Measurements from ENCODE around the gene ELOVL4. TPM values are rescaled to one million over a fixed set of nuclear protein-coding genes. Genes with fewer than 3 reads are reported as not detected.

Gene ELOVL4
- total and polyA plus RNA-seq, 2 of the 4 experiments (the other 2 are of a cell fraction), result 2.2 to 2.3 TPM

DNA sequence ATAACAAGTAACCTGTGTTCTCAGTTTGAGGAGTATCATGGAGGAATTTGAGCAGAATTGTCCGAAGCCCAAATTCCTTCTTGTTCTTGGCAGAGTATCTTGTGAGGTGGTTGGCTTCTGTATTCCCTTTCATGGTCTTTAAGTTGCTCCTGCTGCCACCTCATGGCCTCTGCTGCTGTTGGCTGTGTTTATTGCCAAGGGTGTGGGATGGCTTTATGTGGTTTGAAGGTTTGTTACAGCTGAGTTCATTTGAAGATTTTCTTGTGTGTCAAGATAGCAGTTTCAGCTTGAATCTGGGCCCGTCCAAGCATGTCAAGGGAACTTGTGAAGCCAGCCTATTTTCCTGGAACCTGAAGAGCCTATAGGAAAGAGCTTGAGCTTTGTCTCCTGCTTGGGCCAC, 36.9 kb upstream of the ELOVL4 start:
- no peaks in the 10 kb centered on the region for H3K4me1 ChIP-seq (ENCODE audit: control insufficient read depth, insufficient read depth, low read length)
- H3K56ac ChIP-seq (ENCODE audit: extremely low read depth, insufficient read depth, low read length), result no peak overlapping the region
- no peak overlapping the region for H2BK120ac ChIP-seq (ENCODE audit: low read depth, low read length)
- intact Hi-C loops (cut with micrococcal nuclease), result no loop called here
- no peak overlapping the region for H4K5ac ChIP-seq (ENCODE audit: low read depth, low read length)
- no peak overlapping the region for H3K14ac ChIP-seq (replicated peaks; ENCODE audit: low read depth, low read length)
- no peak overlapping the region for H2AK9ac ChIP-seq (replicated peaks; ENCODE audit: low read depth, low read length, poor library complexity)
- no peak for TF ChIP-seq CHD1 (IDR thresholded peaks at IDR 0.05; ENCODE audit: low read depth, low read length)
- TF ChIP-seq NFE2L2 (IDR thresholded peaks at IDR 0.05; ENCODE audit: low read depth, low read length), result no peak
- TF ChIP-seq RFX5 (IDR thresholded peaks at IDR 0.05; ENCODE audit: low read depth, low read length), result no peak
- TF ChIP-seq POLR2A (IDR thresholded peaks at IDR 0.05; ENCODE audit: low read depth, low read length), result no peak
- no peak for TF ChIP-seq RCOR1 (IDR thresholded peaks at IDR 0.05; ENCODE audit: insufficient replicate concordance, low read length)
- TF ChIP-seq, protein P1, sequence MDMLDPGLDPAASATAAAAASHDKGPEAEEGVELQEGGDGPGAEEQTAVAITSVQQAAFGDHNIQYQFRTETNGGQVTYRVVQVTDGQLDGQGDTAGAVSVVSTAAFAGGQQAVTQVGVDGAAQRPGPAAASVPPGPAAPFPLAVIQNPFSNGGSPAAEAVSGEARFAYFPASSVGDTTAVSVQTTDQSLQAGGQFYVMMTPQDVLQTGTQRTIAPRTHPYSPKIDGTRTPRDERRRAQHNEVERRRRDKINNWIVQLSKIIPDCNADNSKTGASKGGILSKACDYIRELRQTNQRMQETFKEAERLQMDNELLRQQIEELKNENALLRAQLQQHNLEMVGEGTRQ (IDR thresholded peaks at IDR 0.05; ENCODE audit: low read depth, low read length), result no peak
- no peak for TF ChIP-seq MAZ (IDR thresholded peaks at IDR 0.05; ENCODE audit: borderline replicate concordance, low read depth, low read length)
- TF ChIP-seq MXI1 (IDR thresholded peaks at IDR 0.05; ENCODE audit: borderline replicate concordance, low read depth, low read length), result no peak
- TF ChIP-seq, protein P2, sequence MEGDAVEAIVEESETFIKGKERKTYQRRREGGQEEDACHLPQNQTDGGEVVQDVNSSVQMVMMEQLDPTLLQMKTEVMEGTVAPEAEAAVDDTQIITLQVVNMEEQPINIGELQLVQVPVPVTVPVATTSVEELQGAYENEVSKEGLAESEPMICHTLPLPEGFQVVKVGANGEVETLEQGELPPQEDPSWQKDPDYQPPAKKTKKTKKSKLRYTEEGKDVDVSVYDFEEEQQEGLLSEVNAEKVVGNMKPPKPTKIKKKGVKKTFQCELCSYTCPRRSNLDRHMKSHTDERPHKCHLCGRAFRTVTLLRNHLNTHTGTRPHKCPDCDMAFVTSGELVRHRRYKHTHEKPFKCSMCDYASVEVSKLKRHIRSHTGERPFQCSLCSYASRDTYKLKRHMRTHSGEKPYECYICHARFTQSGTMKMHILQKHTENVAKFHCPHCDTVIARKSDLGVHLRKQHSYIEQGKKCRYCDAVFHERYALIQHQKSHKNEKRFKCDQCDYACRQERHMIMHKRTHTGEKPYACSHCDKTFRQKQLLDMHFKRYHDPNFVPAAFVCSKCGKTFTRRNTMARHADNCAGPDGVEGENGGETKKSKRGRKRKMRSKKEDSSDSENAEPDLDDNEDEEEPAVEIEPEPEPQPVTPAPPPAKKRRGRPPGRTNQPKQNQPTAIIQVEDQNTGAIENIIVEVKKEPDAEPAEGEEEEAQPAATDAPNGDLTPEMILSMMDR (conservative IDR thresholded peaks at IDR 0.05; ENCODE audit: low read depth, low read length), result no peak
- TF ChIP-seq CEBPB (IDR thresholded peaks at IDR 0.05; ENCODE audit: low read depth, low read length), result no peak
- TF ChIP-seq MAFK (IDR thresholded peaks at IDR 0.05; ENCODE audit: low read depth, low read length), result no peak
- TF ChIP-seq SMC3 (IDR thresholded peaks at IDR 0.05; ENCODE audit: low read depth, low read length), result no peak
- no peak for TF ChIP-seq ELK1 (IDR thresholded peaks at IDR 0.05; ENCODE audit: borderline replicate concordance, low read depth, low read length)
- no peak for TF ChIP-seq RAD21 (IDR thresholded peaks at IDR 0.05; ENCODE audit: low read length)
- TF ChIP-seq BHLHE40 (IDR thresholded peaks at IDR 0.05; ENCODE audit: low read depth, low read length), result no peak
- no peak for TF ChIP-seq FOS (IDR thresholded peaks at IDR 0.05; ENCODE audit: low read depth, low read length)
- no peak overlapping the region for H2BK20ac ChIP-seq (ENCODE audit: low read depth, low read length)
- in situ Hi-C loops (cut with MboI; ENCODE audit: low sequenced_read_pairs), result no loop called here
- no peaks in the 10 kb centered on the region for H3K9me1 ChIP-seq (ENCODE audit: insufficient read depth, low read length)
- no peaks in the 10 kb centered on the region for H3K36me3 ChIP-seq (ENCODE audit: control insufficient read depth, insufficient read depth, low read length)
- H3K27ac ChIP-seq (ENCODE audit: insufficient read depth, low read length), result no peak overlapping the region
- H3K4me2 ChIP-seq (ENCODE audit: low read depth, low read length), result no peak overlapping the region
- no peaks in the 10 kb centered on the region for H3K9me3 ChIP-seq (ENCODE audit: control insufficient read depth, insufficient read depth, low read length)
- no peak overlapping the region for H3K9ac ChIP-seq (ENCODE audit: low read depth, low read length)
- no peak overlapping the region for H2BK15ac ChIP-seq (ENCODE audit: low read depth, low read length)
- no peak overlapping the region for H2AFZ ChIP-seq (replicated peaks; ENCODE audit: low read length, poor library complexity)
- BruUV-seq (replicated peaks), result no TSS peak
- H3K18ac ChIP-seq (ENCODE audit: low read depth, low read length), result no peak overlapping the region
- no peak overlapping the region for H3K4me3 ChIP-seq (ENCODE audit: insufficient read depth, low read depth, low read length)
- DNase-seq, result no peak
- no peak overlapping the region for H3K23ac ChIP-seq (ENCODE audit: low read depth, low read length)
- CTCF ChIA-PET, result no interaction called here
- no peak overlapping the region for H2BK5ac ChIP-seq (ENCODE audit: low read depth, low read length, poor library complexity, severe bottlenecking)
- WGBS, 2 experiments (ENCODE audit: extremely low coverage in 2 of 2, insufficient read length in 1 of 2), result no CpG with 5 or more reads among the region's 2 CpGs
- POLR2A ChIA-PET (ENCODE audit: unreplicated experiment), result no interaction called here
- H4K20me1 ChIP-seq (ENCODE audit: insufficient read depth, low read length), result no peaks in the 10 kb centered on the region
- H3K4ac ChIP-seq (ENCODE audit: low read depth, low read length), result no peak overlapping the region
- H3K79me1 ChIP-seq (ENCODE audit: low read depth in 1 of 2, low read length in 2 of 2), result no peaks in the 10 kb centered on the region
- no peak overlapping the region for H4K8ac ChIP-seq (ENCODE audit: low read depth in 2 of 2, low read length in 2 of 2)
- no peak overlapping the region for H2AK5ac ChIP-seq (ENCODE audit: low read depth, low read length)
- H3K27me3 ChIP-seq (ENCODE audit: control insufficient read depth, insufficient read depth, low read length), result peaks cover 3% of the 10 kb centered on the region; the same call in 1 of the 2 replicates
- no peak for ATAC-seq (ENCODE audit: low read depth)
- dilution Hi-C loops (cut with HindIII; ENCODE audit: low sequenced_read_pairs, unreplicated experiment), result no loop called here
- H4K91ac ChIP-seq (ENCODE audit: insufficient read depth, low read depth, low read length), result no peak overlapping the region

Measured in IMR-90 (cell line).